A673 (cell line): ENCODE results near the gene SSBP2. TPM values are rescaled to one million over a fixed set of nuclear protein-coding genes. Genes with fewer than 3 reads are reported as not detected.

Experiments used
- BruUV-seq: library from RNA; stranded (reverse); fragments of 400-500 nt; replicated peaks from 2 replicates; lab custom pipeline; 2021; lab: Mats Ljungman, UMichigan
- CTCF ChIA-PET: fragments of 300-600 bp; sonication (Branson Sonifier 250); formaldehyde crosslinking; loops from one replicate; lab custom pipeline; 2022; ENCODE audit warnings: antibody characterized with exemption; lab: Charles Lee
- POLR2A ChIA-PET: fragments of 300-600 bp; sonication (Branson Sonifier 250); formaldehyde crosslinking; loops from one replicate; lab custom pipeline; 2022; ENCODE audit warnings: antibody characterized with exemption; ENCODE audit not compliant: low non-redundant PET; lab: Charles Lee
- DNase-seq: peaks from one replicate; pipeline ENCODE4 v3.0.0-alpha.2; 2015; ENCODE audit warnings: low spot score
- H3K27ac ChIP-seq: fragments of 200-600 bp; sonication (generic); 2 replicates; pipeline ENCODE4 v1.5.1; 2016; ENCODE audit warnings: mixed run types, low read depth, mild to moderate bottlenecking, mixed read lengths, antibody characterized with exemption, low read length; ENCODE audit not compliant: poor library complexity, severe bottlenecking
- H3K27me3 ChIP-seq: fragments of 200-600 bp; sonication (generic); replicated peaks from 2 replicates; pipeline ENCODE4 v1.6.1; 2017; ENCODE audit warnings: mixed run types, low read depth, mild to moderate bottlenecking, mixed read lengths, antibody characterized with exemption, low read length; ENCODE audit not compliant: insufficient read depth, poor library complexity
- H3K36me3 ChIP-seq: fragments of 200-600 bp; sonication (generic); 2 replicates; pipeline ENCODE4 v1.6.1; 2016; ENCODE audit warnings: mixed run types, mild to moderate bottlenecking, mixed read lengths, antibody characterized with exemption, low read length; ENCODE audit not compliant: insufficient read depth, poor library complexity, severe bottlenecking
- H3K4me1 ChIP-seq: fragments of 200-600 bp; sonication (generic); 2 replicates; pipeline ENCODE4 v1.6.1; 2017; ENCODE audit warnings: mixed run types, mild to moderate bottlenecking, mixed read lengths, antibody characterized with exemption, low read length; ENCODE audit not compliant: insufficient read depth, poor library complexity, severe bottlenecking
- H3K4me3 ChIP-seq: fragments of 200-600 bp; sonication (generic); 2 replicates; pipeline ENCODE4 v1.5.1; 2016; ENCODE audit warnings: low read depth, mixed run types, mild to moderate bottlenecking, mixed read lengths, low read length; ENCODE audit not compliant: poor library complexity, severe bottlenecking
- H3K9me3 ChIP-seq: fragments of 200-600 bp; sonication (generic); 2 replicates; pipeline ENCODE4 v1.6.1; 2016; ENCODE audit warnings: mixed run types, low read depth, mild to moderate bottlenecking, mixed read lengths, antibody characterized with exemption, low read length; ENCODE audit not compliant: poor library complexity, severe bottlenecking
- CTCF ChIP-seq: fragments of 300-800, 200-600 bp; sonication (generic); conservative IDR thresholded peaks from 2 replicates; pipeline ENCODE4 v1.5.1; 2017; ENCODE audit warnings: low read depth, mild to moderate bottlenecking, antibody characterized with exemption, low read length, moderate library complexity, mixed read lengths
- EZH2 ChIP-seq: fragments of 200-600 bp; sonication (generic); IDR thresholded peaks from 2 replicates; pipeline ENCODE4 v1.6.1; 2017; ENCODE audit warnings: borderline replicate concordance, low read depth, mild to moderate bottlenecking, mixed read lengths, antibody characterized with exemption, low read length; ENCODE audit not compliant: poor library complexity, severe bottlenecking
- intact Hi-C: fragments of 100-400 bp; cut with micrococcal nuclease; formaldehyde crosslinking; loops from one replicate; pipeline ENCODE4 v1.10.0; 2022; ENCODE audit not compliant: unreplicated experiment
- total RNA-seq: library from RNA; stranded (reverse); gene quantifications from 2 replicates; pipeline ENCODE4 v1.2.3, GENCODE V29; 2021

The SSBP2 gene
- total RNA-seq, 1 experiment from 2014 or later: 42.8 TPM

GRCh38 chr5:81729276-81729675 is 21.6 kb downstream of the SSBP2 start:
- Histone ChIP-seq H3K4me3 (no peak overlapping the region), H3K27ac (no peak overlapping the region), H3K4me1 (peaks cover 19% of the 10 kb centered on the region), H3K27me3 (no peaks in the 10 kb centered on the region), H3K36me3 (no peaks in the 10 kb centered on the region), H3K9me3 (no peaks in the 10 kb centered on the region)
- ChIA-PET CTCF (no interaction called here), POLR2A (no interaction called here)
- intact Hi-C loops: no loop called here
- DNase-seq: no peak
- TF ChIP-seq EZH2 (no peak), CTCF (no peak)
- no TSS peak for BruUV-seq

- Histone ChIP-seq H3K4me1 (peaks cover 15% of the 10 kb centered on the region), H3K9me3 (no peaks in the 10 kb centered on the region), H3K4me3 (no peak overlapping the region), H3K27me3 (no peaks in the 10 kb centered on the region), H3K27ac (no peak overlapping the region), H3K36me3 (no peaks in the 10 kb centered on the region)
- no TSS peak for BruUV-seq
- intact Hi-C loops: no loop called here
- POLR2A ChIA-PET: no interaction called here
- DNase-seq: no peak
- TF ChIP-seq EZH2 (no peak), CTCF (no peak)
- CTCF ChIA-PET: no interaction called here
Measured at GRCh38 chr5:81728301-81728700, 22.6 kb downstream of the SSBP2 start.

- POLR2A ChIA-PET: no interaction called here
- Histone ChIP-seq H3K27ac (no peak overlapping the region), H3K27me3 (no peaks in the 10 kb centered on the region), H3K9me3 (no peaks in the 10 kb centered on the region), H3K4me1 (peaks cover 20% of the 10 kb centered on the region), H3K4me3 (no peak overlapping the region), H3K36me3 (no peaks in the 10 kb centered on the region)
- TF ChIP-seq CTCF (no peak), EZH2 (no peak)
- intact Hi-C loops: no loop called here
- DNase-seq: no peak
- BruUV-seq: no TSS peak
- CTCF ChIA-PET: no interaction called here
Measured at GRCh38 chr5:81726297-81726696, 24.6 kb downstream of the SSBP2 start.
